ENCODE measurements around the gene KLHL2. TPM values are rescaled to one million over a fixed set of nuclear protein-coding genes. Genes with fewer than 3 reads are reported as not detected.

Gene KLHL2
- total RNA-seq, 2 experiments from 2014 or later: 27.9 to 33.8 TPM

GRCh38 chr4:165199722-165200121 lies 7.6 kb upstream of the KLHL2 start:
- Histone ChIP-seq H3K4me1 (ENCODE audit: insufficient read depth, low read length, poor library complexity, severe bottlenecking) (no peaks in the 10 kb centered on the region), H3K79me2 (ENCODE audit: insufficient read depth, low read depth, low read length) (no peaks in the 10 kb centered on the region), H2AFZ (ENCODE audit: low read length) (no peak overlapping the region), H3K27ac (ENCODE audit: low read depth, low read length, poor library complexity, severe bottlenecking) (no peak overlapping the region), H4K20me1 (ENCODE audit: insufficient read depth, low read length) (no peaks in the 10 kb centered on the region), H3K4me3 (ENCODE audit: low read depth, low read length, poor library complexity, severe bottlenecking) (no peak overlapping the region), H3K9me3 (ENCODE audit: low read length) (no peaks in the 10 kb centered on the region), H3K4me2 (ENCODE audit: low read length) (no peak overlapping the region), H3K36me3 (ENCODE audit: insufficient read depth, low read length) (no peaks in the 10 kb centered on the region), H3K9me2 (ENCODE audit: insufficient read depth, low read length) (no peaks in the 10 kb centered on the region)
- intact Hi-C loops (cut with micrococcal nuclease; ENCODE audit: unreplicated experiment): loop anchor here (10.0 kb wide), 1 partner anchor 245 kb away; no protein-coding TSS in a partner anchor
- ChIA-PET POLR2A (interaction anchor here (1.1 kb wide), 1 partner anchor 9 kb away, joined by 3 read pairs; no protein-coding TSS in a partner anchor), CTCF (ENCODE audit: unreplicated experiment) (no interaction called here)
- BruUV-seq (replicated peaks): no TSS peak
- no peak for DNase-seq (ENCODE audit: low spot score)
- TF ChIP-seq EZH2phosphoT487 (IDR thresholded peaks at IDR 0.05; ENCODE audit: borderline replicate concordance, low read depth, low read length): no peak
- no peak for TF ChIP-seq CTCF (conservative IDR thresholded peaks at IDR 0.05; ENCODE audit: low read length)

GRCh38 chr4:165201806-165202205 lies 5.6 kb upstream of the KLHL2 start:
- DNase-seq (ENCODE audit: low spot score): no peak
- TF ChIP-seq EZH2phosphoT487 (IDR thresholded peaks at IDR 0.05; ENCODE audit: borderline replicate concordance, low read depth, low read length): no peak
- TF ChIP-seq CTCF (conservative IDR thresholded peaks at IDR 0.05; ENCODE audit: low read length): no peak
- H3K79me2 ChIP-seq (ENCODE audit: insufficient read depth, low read depth, low read length): no peaks in the 10 kb centered on the region
- no peak overlapping the region for H3K4me2 ChIP-seq (ENCODE audit: low read length)
- no peaks in the 10 kb centered on the region for H3K9me2 ChIP-seq (ENCODE audit: insufficient read depth, low read length)
- no peak overlapping the region for H3K4me3 ChIP-seq (ENCODE audit: low read depth, low read length, poor library complexity, severe bottlenecking)
- no peak overlapping the region for H2AFZ ChIP-seq (ENCODE audit: low read length)
- H3K9me3 ChIP-seq (ENCODE audit: low read length): no peaks in the 10 kb centered on the region
- H3K27ac ChIP-seq (ENCODE audit: low read depth, low read length, poor library complexity, severe bottlenecking): no peak overlapping the region
- CTCF ChIA-PET (ENCODE audit: unreplicated experiment): interaction anchor here (1.3 kb wide), 1 partner anchor 11 kb away, joined by 4 read pairs; no protein-coding TSS in a partner anchor
- POLR2A ChIA-PET: interaction anchor here (1.4 to 2.0 kb wide), 2 partner anchors 9 to 11 kb away, joined by 6 to 12 read pairs; no protein-coding TSS in a partner anchor
- intact Hi-C loops (cut with micrococcal nuclease; ENCODE audit: unreplicated experiment): loop anchor here (10.0 kb wide), 1 partner anchor 247 kb away; no protein-coding TSS in a partner anchor
- BruUV-seq (replicated peaks): no TSS peak
- no peaks in the 10 kb centered on the region for H3K36me3 ChIP-seq (ENCODE audit: insufficient read depth, low read length)
- no peaks in the 10 kb centered on the region for H4K20me1 ChIP-seq (ENCODE audit: insufficient read depth, low read length)
- peaks cover 9% of the 10 kb centered on the region for H3K4me1 ChIP-seq (ENCODE audit: insufficient read depth, low read length, poor library complexity, severe bottlenecking)

Data from OCI-LY7 (cell line).